22Rv1 (cell line): ENCODE measurements around the gene HECW1.

ENCODE experiments used
- ZFX ChIP-seq: fragments of 450-650 bp; IDR thresholded peaks from 2 replicates; pipeline ENCODE4 v1.6.1; 2017; ENCODE audit warnings: antibody characterized with exemption, borderline replicate concordance
- TF ChIP-seq, protein P1 (sequence below): fragments of 450-650 bp; IDR thresholded peaks from 2 replicates; pipeline ENCODE4 v1.5.1; 2017; ENCODE audit warnings: mild to moderate bottlenecking

DNA sequence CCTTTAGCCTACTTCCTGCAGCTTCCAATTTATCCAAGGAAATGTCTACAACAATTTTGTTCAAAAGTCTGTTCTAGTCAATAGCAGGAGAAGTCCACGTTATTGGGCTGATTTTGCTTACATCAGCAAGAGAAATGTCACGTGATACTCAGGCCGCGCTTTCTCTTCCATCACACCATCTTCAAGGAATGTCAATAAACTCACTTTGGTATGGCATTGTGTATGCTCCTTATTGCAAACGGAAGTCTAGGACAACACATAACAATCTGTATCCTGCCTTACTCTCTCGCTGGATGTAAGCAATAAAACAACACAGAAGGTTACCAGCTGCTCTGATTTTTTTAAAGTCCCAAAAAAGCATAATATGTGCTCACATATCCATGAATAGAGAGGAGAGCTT is 453.3 kb downstream of the HECW1 start:
- TF ChIP-seq, protein P1, sequence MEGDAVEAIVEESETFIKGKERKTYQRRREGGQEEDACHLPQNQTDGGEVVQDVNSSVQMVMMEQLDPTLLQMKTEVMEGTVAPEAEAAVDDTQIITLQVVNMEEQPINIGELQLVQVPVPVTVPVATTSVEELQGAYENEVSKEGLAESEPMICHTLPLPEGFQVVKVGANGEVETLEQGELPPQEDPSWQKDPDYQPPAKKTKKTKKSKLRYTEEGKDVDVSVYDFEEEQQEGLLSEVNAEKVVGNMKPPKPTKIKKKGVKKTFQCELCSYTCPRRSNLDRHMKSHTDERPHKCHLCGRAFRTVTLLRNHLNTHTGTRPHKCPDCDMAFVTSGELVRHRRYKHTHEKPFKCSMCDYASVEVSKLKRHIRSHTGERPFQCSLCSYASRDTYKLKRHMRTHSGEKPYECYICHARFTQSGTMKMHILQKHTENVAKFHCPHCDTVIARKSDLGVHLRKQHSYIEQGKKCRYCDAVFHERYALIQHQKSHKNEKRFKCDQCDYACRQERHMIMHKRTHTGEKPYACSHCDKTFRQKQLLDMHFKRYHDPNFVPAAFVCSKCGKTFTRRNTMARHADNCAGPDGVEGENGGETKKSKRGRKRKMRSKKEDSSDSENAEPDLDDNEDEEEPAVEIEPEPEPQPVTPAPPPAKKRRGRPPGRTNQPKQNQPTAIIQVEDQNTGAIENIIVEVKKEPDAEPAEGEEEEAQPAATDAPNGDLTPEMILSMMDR: no peak
- TF ChIP-seq ZFX: no peak
